GM10266 (cell line): ENCODE data around the gene FBRSL1.

Experiments
- DNase-seq: peaks from one replicate; pipeline ENCODE4 v3.0.0; 2012; ENCODE audit errors: extremely low spot score
- TF ChIP-seq, protein P1 (sequence below): IDR thresholded peaks from 2 replicates; pipeline ENCODE4 v1.5.1; 2012; ENCODE audit warnings: mild to moderate bottlenecking, low read depth; ENCODE audit not compliant: control insufficient read depth, insufficient read depth; ENCODE audit errors: missing control alignments

FBRSL1 gene

DNA sequence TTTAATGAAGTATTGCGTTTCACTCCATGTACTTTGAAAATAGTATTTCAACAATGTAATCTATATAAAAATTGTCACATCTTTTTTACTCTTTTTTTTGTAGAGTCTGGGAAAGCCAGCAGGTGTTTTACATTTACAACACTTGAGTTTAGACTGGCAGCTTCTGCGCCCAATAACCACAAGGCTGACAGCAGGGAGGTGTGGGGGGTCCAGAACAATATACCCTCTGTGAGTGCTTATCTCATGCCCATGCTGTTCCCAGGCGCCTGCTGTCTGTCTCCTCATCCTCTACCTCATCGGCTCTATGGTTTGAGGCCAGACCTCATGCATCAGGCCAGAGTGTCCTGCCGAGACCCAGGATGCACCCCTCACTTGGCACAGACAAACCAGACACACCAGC, 24.9 kb downstream of the FBRSL1 start:
- TF ChIP-seq, protein P1, sequence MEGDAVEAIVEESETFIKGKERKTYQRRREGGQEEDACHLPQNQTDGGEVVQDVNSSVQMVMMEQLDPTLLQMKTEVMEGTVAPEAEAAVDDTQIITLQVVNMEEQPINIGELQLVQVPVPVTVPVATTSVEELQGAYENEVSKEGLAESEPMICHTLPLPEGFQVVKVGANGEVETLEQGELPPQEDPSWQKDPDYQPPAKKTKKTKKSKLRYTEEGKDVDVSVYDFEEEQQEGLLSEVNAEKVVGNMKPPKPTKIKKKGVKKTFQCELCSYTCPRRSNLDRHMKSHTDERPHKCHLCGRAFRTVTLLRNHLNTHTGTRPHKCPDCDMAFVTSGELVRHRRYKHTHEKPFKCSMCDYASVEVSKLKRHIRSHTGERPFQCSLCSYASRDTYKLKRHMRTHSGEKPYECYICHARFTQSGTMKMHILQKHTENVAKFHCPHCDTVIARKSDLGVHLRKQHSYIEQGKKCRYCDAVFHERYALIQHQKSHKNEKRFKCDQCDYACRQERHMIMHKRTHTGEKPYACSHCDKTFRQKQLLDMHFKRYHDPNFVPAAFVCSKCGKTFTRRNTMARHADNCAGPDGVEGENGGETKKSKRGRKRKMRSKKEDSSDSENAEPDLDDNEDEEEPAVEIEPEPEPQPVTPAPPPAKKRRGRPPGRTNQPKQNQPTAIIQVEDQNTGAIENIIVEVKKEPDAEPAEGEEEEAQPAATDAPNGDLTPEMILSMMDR, result no peak
- DNase-seq, result no peak

DNA sequence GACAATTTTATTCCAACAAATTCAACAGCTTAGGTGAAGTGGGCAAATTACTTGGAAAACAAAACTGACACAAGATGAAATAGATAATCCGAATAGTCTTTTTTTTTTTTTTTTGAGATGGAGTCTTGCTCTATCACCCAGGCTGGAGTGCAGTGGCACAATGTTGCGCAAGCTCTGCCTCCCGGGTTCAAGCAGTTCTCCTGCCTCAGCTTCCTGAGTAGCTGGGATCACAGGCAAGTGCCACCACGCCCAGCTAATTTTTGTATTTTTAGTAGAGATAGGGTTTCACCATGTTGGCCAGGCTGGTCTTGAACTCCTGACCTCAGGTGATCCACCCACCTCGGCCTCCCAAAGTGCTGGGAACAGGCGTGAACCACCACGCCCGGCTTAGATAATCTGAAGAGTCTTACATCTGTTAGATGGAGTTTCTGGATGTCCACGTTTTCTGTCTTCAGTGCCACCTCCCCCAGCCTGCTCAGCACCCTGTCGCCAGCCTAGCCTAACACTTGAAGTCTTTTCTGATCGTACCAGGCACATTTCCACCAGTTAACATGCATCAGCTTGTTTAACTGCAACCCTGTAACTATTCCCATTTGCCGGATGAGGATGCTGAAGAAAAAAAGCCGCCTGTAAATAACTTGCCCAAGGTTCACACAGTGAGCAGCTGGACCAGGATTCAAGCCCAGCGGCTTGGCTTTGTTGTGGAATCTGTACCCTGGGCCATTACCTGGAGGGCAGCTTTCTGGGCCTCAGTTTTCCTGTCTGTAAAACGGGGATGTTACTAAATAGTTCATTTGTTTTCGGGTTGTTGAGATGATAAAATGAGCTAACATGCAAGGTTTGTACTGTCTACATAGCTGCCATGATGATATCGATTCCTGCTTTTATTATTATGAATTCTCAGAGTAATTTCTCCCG, 26.4 kb downstream of the FBRSL1 start:
- DNase-seq, result no peak
- TF ChIP-seq, protein P1, result no peak

DNA sequence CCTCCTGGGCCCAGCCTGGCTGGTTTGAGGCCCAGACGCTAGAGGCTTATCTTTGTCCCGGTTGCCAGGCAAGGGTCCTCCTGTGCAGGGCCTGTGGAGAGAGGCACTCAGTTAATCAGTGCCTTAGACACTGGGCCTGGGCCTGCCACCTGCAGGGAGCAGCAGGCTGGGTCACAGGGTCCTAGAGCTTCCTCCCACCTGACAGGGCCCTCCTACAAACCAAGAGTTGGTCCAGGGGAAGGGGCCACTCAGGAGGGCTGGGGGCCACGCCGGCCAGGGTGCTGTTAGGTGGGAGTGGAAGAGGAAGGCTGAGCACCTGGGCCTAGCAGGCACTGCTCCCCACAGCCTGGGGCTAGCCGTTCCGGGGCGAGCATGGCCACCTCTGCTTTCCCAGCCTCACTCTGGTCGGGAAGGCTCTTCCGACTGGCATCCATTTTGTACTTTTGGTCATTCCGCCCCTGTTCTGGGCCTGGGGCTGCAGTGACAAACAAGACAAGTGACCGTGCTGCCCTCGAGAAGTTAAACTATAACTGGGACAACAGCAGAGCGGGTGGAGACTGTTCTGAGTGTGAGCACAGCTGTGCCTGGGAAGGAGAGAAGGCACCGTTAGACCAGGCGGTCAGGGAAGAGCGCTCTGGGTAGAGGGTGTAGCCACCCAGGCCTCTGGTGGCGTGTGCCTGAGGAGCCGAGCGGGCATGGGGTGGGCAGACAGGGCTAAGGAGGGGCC, 27.2 kb downstream of the FBRSL1 start:
- TF ChIP-seq, protein P1, result no peak
- no peak for DNase-seq

DNA sequence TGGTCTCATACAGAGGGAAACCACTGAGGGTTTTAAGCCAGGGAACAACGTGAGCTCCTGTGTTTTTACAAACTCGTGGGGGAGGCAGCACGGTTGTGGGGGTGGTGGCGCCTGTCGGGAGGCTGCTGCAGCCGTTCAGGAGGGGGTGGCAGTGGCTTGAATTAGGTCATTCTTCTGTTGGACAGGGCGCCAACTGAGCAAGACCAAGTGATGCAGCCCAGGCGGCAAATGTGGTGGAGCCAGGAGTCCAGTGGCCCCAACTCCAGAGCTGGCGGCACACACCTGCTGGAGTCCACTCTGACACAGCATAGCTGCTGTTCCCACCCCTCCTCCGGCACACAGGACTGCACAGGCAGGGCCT, 27.8 kb downstream of the FBRSL1 start:
- no peak for DNase-seq
- TF ChIP-seq, protein P1, result no peak

DNA sequence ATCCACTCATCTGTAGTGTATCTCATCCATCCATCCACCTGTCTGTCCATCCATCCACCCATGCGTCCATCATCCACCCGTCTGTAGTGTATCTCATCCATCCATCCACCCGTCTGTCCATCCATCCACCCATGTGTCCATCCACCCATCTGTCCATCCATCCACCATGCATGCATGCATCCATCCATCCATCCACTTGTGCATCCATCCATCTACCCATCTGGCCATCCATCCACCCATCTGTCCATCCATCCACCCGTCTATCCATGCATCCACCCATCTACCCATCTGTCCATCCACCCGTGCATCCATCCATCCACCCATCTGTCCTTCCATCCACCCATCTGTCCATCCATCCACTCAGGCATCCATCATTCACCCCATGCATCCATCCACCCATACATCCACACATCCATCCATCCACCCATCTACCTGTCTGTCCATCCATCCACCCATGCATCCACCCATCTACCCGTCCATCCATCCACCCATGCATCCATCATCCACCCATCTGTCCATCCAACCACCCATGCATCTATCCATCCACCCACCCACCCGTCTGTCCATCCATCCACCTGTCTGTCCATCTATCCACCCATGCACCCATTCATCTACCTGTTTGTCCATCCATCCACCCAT, 28.5 kb downstream of the FBRSL1 start:
- TF ChIP-seq, protein P1, result no peak
- DNase-seq, result no peak

DNA sequence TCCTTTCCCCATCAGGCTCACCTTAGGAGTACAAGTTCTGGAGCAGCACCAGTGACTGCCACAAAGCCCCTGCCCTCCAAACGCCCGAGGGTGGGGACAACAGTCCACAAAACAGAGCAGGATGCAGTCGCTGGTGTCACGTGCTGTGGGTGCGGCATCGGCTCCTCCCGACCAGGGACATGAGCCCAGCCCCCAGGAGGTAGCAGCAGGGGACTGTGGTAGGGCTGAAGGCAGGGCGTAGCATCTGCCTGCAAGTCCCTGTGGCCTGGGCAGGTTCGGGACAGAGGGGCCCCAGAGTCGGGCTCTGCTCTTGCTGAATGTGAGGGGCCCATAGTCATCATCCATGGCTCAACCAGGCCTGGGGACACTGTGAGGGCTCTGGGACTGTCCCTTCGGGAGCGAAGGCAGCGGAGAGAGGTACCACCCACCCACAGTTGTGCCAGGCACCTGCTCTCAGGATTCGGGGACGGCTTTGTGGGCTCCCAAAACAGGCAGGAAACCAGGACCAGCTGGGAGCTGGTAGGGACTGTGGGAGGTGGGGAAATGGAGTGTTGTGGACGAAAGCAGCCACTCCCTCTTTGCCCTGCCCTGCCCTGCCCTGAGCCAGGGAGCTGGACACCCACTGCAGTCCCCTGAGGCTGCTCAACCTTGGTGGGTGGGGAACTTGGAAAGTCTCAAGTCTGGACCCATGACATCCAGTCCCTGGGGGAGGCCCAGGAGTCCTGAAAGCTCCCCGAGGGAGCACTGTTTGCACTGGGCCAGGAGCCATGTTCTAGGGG, 30.7 kb downstream of the FBRSL1 start:
- no peak for DNase-seq
- TF ChIP-seq, protein P1, result no peak
